NK-92 treated with Interleukin-12 subunit alpha and Interleukin-12 subunit beta, amount 100 ng/mL, for 24 hours (cell line): ENCODE measurements around the gene GTPBP10.

Experiments used
- DNase-seq: peaks from one replicate; lab custom pipeline; 2025; lab: John Stamatoyannopoulos, UW

Gene GTPBP10

GRCh38 chr7:90432752-90433151, 86.2 kb downstream of the GTPBP10 start:
- peak; percentile 6 for DNase-seq

- DNase-seq: no peak
Observed at GRCh38 chr7:90433221-90433620, 86.7 kb downstream of the GTPBP10 start.
